ENCODE results near the gene LACTB.
A peak's percentile ranks its signal among the peaks of the same experiment; 100 is the strongest.

Gene LACTB, protein sequence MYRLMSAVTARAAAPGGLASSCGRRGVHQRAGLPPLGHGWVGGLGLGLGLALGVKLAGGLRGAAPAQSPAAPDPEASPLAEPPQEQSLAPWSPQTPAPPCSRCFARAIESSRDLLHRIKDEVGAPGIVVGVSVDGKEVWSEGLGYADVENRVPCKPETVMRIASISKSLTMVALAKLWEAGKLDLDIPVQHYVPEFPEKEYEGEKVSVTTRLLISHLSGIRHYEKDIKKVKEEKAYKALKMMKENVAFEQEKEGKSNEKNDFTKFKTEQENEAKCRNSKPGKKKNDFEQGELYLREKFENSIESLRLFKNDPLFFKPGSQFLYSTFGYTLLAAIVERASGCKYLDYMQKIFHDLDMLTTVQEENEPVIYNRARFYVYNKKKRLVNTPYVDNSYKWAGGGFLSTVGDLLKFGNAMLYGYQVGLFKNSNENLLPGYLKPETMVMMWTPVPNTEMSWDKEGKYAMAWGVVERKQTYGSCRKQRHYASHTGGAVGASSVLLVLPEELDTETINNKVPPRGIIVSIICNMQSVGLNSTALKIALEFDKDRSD

GRCh38 chr15:63121382-63122001 lies at the start of gene LACTB:
TSS of gene LACTB (plus strand) at chr15:63121861. CDS start at chr15:63121872, 11 bp downstream.
- H3K4me3 ChIP-seq (replicated peaks in 1 of 2; ENCODE audit: low read depth in 2 of 2, low read length in 2 of 2): peak within 1 kb of the TSS; percentile 80 to 95
- TF ChIP-seq CTCF (IDR thresholded peaks at IDR 0.05; ENCODE audit: low read depth, low read length): no peak
- DNase-seq (ENCODE audit: low read depth in 2 of 2): peak; percentile 90 to 95

DNA sequence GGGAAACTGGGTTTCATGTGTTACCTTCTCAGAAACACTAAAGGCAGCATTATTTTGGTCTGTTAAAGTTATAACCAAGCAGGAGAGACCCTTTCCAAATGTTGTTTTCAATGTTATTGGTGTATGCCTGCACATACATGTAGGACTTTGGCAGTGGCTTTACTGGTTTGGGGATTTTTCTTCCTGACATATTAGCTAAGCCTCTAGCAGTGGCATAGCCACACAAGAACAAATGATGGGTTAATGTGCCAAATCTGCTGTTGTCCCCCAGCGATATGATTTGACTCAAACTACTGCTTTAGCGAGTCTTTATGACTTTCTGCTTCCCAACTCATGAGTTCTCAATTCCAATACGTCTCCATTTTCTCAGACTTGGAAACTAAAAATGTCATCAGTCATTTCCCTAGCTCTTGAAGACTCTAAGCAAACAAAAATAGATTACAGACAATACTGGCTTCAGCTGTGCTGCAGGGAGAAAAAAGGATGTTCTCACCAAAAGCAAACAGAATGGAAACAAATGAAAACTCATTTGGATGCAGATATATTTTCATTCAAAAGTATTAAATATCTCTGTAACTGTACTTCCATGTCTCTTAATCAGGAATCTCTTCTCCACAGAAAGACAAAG lies 49.5 kb upstream of the LACTB start:
- peak in 1 of 2 donors; percentile 18 for DNase-seq (ENCODE audit: low read depth in 2 of 2)
- H3K4me3 ChIP-seq (replicated peaks in 1 of 2; ENCODE audit: low read depth in 2 of 2, low read length in 2 of 2): no peak overlapping the region
- TF ChIP-seq CTCF (IDR thresholded peaks at IDR 0.05; ENCODE audit: low read depth, low read length): no peak

DNA sequence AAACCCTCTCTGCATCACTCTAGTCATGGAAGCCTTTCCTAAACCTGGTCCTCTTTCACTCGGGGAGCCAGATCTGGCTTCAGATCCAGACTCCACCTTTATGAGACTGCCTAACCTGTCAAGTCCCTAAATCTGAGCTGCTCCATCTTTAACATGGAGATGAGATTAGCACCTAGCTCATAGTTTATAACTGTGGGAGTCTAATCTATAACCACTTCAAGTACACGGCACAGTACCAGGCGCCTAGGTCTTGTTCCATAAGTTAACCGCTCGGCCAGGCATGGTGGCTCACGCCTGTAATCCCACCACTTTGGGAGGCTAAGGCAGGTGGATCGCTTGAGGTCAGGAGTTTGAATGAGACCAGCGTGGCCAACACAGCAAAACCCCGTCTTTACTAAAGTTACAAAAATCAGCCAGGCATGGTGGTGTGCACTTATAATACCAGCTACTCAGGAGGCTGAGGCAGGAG lies 48.8 kb upstream of the LACTB start:
- DNase-seq (ENCODE audit: low read depth in 2 of 2): peak in 1 of 2 donors; percentile 36
- H3K4me3 ChIP-seq (replicated peaks in 1 of 2; ENCODE audit: low read depth in 2 of 2, low read length in 2 of 2): no peak overlapping the region
- TF ChIP-seq CTCF (IDR thresholded peaks at IDR 0.05; ENCODE audit: low read depth, low read length): no peak

DNA sequence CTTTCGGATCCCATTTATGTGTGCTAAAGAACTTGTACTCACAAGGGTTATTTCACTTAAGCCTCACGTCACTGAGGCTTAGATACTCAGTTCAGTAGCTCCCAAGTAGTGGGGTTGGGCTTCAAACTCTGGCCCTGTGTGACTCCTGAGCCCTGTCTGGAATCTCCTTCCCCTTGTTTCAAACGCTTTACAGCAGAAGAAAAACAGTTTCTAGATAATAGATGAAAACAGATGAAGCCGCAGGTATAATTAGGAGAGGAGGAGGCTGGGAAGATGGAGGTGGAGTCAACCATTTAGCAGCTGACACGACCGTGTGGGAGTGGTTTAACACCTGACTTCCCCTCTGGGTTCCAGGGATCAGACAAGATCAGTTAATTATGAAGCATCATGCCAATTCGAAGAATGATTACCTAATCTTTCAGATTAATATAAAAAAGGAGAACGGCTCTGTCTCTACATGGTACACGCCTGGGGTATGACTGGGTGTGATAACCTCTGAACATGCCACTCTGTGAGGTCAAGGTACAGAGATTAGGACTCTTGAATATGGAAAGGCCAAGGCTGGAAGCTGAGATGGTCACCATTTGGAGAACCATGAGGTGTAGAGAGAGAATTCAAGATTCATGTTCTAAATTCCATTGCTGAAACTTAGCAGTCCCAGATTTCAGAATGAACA lies 48.0 kb upstream of the LACTB start:
- peak in 1 of 2 donors; percentile 33 for DNase-seq (ENCODE audit: low read depth in 2 of 2)
- no peak for TF ChIP-seq CTCF (IDR thresholded peaks at IDR 0.05; ENCODE audit: low read depth, low read length)
- H3K4me3 ChIP-seq (replicated peaks in 1 of 2; ENCODE audit: low read depth in 2 of 2, low read length in 2 of 2): no peak overlapping the region

- no peak overlapping the region for H3K4me3 ChIP-seq (replicated peaks in 1 of 2; ENCODE audit: low read depth in 2 of 2, low read length in 2 of 2)
- peak; percentile 27 to 46 for DNase-seq (ENCODE audit: low read depth in 2 of 2)
- no peak for TF ChIP-seq CTCF (IDR thresholded peaks at IDR 0.05; ENCODE audit: low read depth, low read length)
Observed at GRCh38 chr15:63075015-63075983, 46.4 kb upstream of the LACTB start.
